Sciatic nerve (tissue), 2 donors: Measurements from ENCODE around the gene ZNF564. TPM values are rescaled to one million over a fixed set of nuclear protein-coding genes. Genes with fewer than 3 reads are reported as not detected.
"Not testable (repeated sequence)": the region's sequence is repeated elsewhere in the genome, so short reads cannot be mapped to it uniquely, and the experiment has no call there.

Experiments used
- ATAC-seq: fragments of 200-7000 bp; cut with Tn5 transposase; one replicate; pipeline ENCODE4 v1.9.1; 2020; ENCODE audit warnings: mild to moderate bottlenecking, moderate library complexity
- DNase-seq: peaks from one replicate; pipeline ENCODE4 v3.0.0-alpha.2; 2020; ENCODE audit warnings: low spot score
- intact Hi-C: fragments of 100-400 bp; cut with DNase I; formaldehyde crosslinking; loops from one replicate; pipeline ENCODE4 v1.14.2; 2022
- total RNA-seq: library from RNA; stranded (reverse); fragmentation: NEBNext Ultra II Directional; extraction: Animal tissue kit (Norgen Biotek cat#: 25700); gene quantifications from one replicate; pipeline ENCODE4 v1.2.1, GENCODE V29; 2021
- donor health status: DM: no; HTN: no; CAD: no.
- donor health status: DM: no; HTN: no; CAD: no.

The ZNF564 gene
- total RNA-seq, 1 donor from 2014 or later, result 19.5 TPM

GRCh38 chr19:12521996-12522395, 29.3 kb downstream of the ZNF564 start:
- DNase-seq (no peak), ATAC-seq (no peak)
- intact Hi-C loops, result no loop called here

GRCh38 chr19:12513531-12514061, 37.7 kb downstream of the ZNF564 start:
- no peak for DNase-seq

GRCh38 chr19:12497032-12497431, 54.2 kb downstream of the ZNF564 start:
- no peak for DNase-seq
- intact Hi-C loops, result no loop called here
- ATAC-seq, result no peak

More at GRCh38 chr19:12513531-12514061, 37.7 kb downstream of the ZNF564 start:
- intact Hi-C loops, result no loop called here
- ATAC-seq, result no peak

GRCh38 chr19:12496480-12496879, 54.8 kb downstream of the ZNF564 start:
- intact Hi-C loops, result no loop called here
- no peak for ATAC-seq
- DNase-seq, result no peak

- intact Hi-C loops, result no loop called here
- peak; percentile 92 for DNase-seq
- ATAC-seq, result peak; percentile 100
Measured at GRCh38 chr19:12495002-12495802, 56.1 kb downstream of the ZNF564 start.

- intact Hi-C loops, result no loop called here
- ATAC-seq (no peak), DNase-seq (no peak)
Measured at GRCh38 chr19:12494260-12494860, 56.9 kb downstream of the ZNF564 start.

- DNase-seq, ATAC-seq, intact Hi-C loops: not testable (repeated sequence)
Measured at GRCh38 chr19:12486265-12486783, 65.0 kb downstream of the ZNF564 start.

GRCh38 chr19:12485571-12485970, 65.7 kb downstream of the ZNF564 start:
- no peak for ATAC-seq
- intact Hi-C loops, result no loop called here

GRCh38 chr19:12485052-12485416, 66.2 kb downstream of the ZNF564 start:
- peak; percentile 75 for ATAC-seq
- intact Hi-C loops, result no loop called here
- DNase-seq, result no peak

More at GRCh38 chr19:12485571-12485970, 65.7 kb downstream of the ZNF564 start:
- no peak for DNase-seq

GRCh38 chr19:12484371-12485051, 66.8 kb downstream of the ZNF564 start, which contains the start of gene ZNF709:
TSS of gene ZNF709 (minus strand) at chr19:12484816. CDS start at chr19:12484657, 159 bp downstream.
- intact Hi-C loops, result no loop called here
- ATAC-seq (peak; percentile 100), DNase-seq (peak; percentile 96)

GRCh38 chr19:12484011-12484370, 67.3 kb downstream of the ZNF564 start:
- DNase-seq (no peak), ATAC-seq (no peak)
- intact Hi-C loops, result no loop called here

GRCh38 chr19:12482509-12482886, 68.8 kb downstream of the ZNF564 start:
- ATAC-seq, result no peak
- intact Hi-C loops, result no loop called here

GRCh38 chr19:12481781-12482508, 69.3 kb downstream of the ZNF564 start:
- ATAC-seq (no peak), DNase-seq (no peak)
- intact Hi-C loops, result no loop called here

More at GRCh38 chr19:12482509-12482886, 68.8 kb downstream of the ZNF564 start:
- no peak for DNase-seq

- no peak for DNase-seq
- no peak for ATAC-seq
- intact Hi-C loops, result no loop called here
Measured at GRCh38 chr19:12478234-12478941, 72.9 kb downstream of the ZNF564 start.
